ENCODE measurements around the gene SMC6.

DNA sequence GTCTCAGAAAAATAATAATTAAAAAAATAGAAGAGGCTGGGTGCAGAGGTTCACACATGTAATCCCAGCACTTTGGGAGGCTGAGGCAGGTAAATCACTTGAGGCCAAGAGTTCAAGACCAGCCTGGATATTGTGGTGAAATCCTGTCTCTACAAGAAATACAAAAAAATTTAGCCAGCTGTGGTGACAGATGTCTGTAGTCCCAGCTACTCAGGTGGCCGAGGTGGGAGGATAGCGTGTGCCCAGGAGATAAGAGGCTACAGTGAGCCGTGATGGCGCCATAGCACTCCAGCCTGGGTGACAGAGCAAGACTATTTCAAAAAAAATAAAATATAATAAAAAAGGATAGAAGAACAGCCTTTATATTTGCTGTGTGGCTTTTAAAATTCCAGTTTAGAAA lies 35.9 kb downstream of the SMC6 start:
- TF ChIP-seq POLR2AphosphoS5 (IDR thresholded peaks at IDR 0.05; ENCODE audit: low read depth, low read length) (no peak), TAF1 (IDR thresholded peaks at IDR 0.05; ENCODE audit: borderline replicate concordance, insufficient read depth, low read length) (no peak)
